B cell (primary cell): ENCODE measurements around the gene KRT39. TPM values are rescaled to one million over a fixed set of nuclear protein-coding genes. Genes with fewer than 3 reads are reported as not detected.

Source experiments
- ATAC-seq: fragments of 200-7000 bp; cut with Tn5 transposase; one replicate; pipeline ENCODE4 v1.10.0; 2021; ENCODE audit warnings: low read depth, mild to moderate bottlenecking, moderate number of reproducible peaks, moderate library complexity
- CTCF ChIA-PET: fragments of 350-600 bp; sonication (Branson Sonifier 250); formaldehyde crosslinking; loops from one replicate; lab custom pipeline; 2021; ENCODE audit warnings: antibody characterized with exemption, inconsistent platforms; lab: Charles Lee
- POLR2A ChIA-PET: fragments of 350-600 bp; sonication (Branson Sonifier 250); formaldehyde crosslinking; loops from one replicate; lab custom pipeline; 2021; ENCODE audit warnings: antibody characterized with exemption; lab: Charles Lee
- DNase-seq: peaks from one replicate; pipeline ENCODE4 v3.0.0; 2013
- H2AFZ ChIP-seq: 2 replicates; pipeline ENCODE4 v1.6.1; 2012; ENCODE audit warnings: mild to moderate bottlenecking, low read depth, low read length; ENCODE audit not compliant: insufficient read depth, poor library complexity, severe bottlenecking
- H3K27ac ChIP-seq, 2 donors: 1 replicate in 1 of 2; 2 replicates in 1 of 2; pipeline ENCODE4 v1.5.1; 2012 to 2013; ENCODE audit warnings: low read length in 2 of 2, mild to moderate bottlenecking in 2 of 2, moderate library complexity in 1 of 2
- H3K27me3 ChIP-seq, 4 experiments: fragments of 200-600 bp in 1 of 4; sonication (generic) in 1 of 4; replicated peaks in 1 of 4; 1 replicate in 2 of 4; 2 replicates in 2 of 4; pipeline versions ENCODE4 v1.6.1 to v1.7.0; 2013 to 2016; ENCODE audit warnings: low read length in 3 of 4, mild to moderate bottlenecking in 2 of 4, mixed read lengths in 1 of 4, moderate library complexity in 1 of 4; ENCODE audit not compliant: insufficient read depth in 4 of 4, control insufficient read depth in 3 of 4; ENCODE audit errors: control extremely low read depth in 1 of 4
- H3K36me3 ChIP-seq, 2 experiments: replicated peaks in 1 of 2; 1 replicate in 1 of 2; 2 replicates in 1 of 2; pipeline versions ENCODE4 v1.6.1 to v1.7.1; 2013; ENCODE audit warnings: low read length in 1 of 2; ENCODE audit not compliant: insufficient read depth in 2 of 2, control insufficient read depth in 1 of 2; ENCODE audit errors: control extremely low read depth in 1 of 2, extremely low read depth in 1 of 2
- H3K4me1 ChIP-seq, 2 donors: fragments of 200-600 bp in 1 of 2; sonication (generic) in 1 of 2; 1 replicate in 1 of 2; 2 replicates in 1 of 2; pipeline versions ENCODE4 v1.5.1 to v1.6.1; 2013 to 2017; ENCODE audit warnings: low read length in 2 of 2; ENCODE audit not compliant: control insufficient read depth in 2 of 2, insufficient read depth in 2 of 2
- H3K4me2 ChIP-seq: replicated peaks from 2 replicates; pipeline ENCODE3; 2012; ENCODE audit warnings: mild to moderate bottlenecking, low read depth, low read length; ENCODE audit not compliant: poor library complexity, severe bottlenecking
- H3K4me3 ChIP-seq, 5 experiments: fragments of 200-600 bp in 1 of 5; sonication (generic) in 1 of 5; 1 replicate in 3 of 5; 2 replicates in 2 of 5; pipeline versions ENCODE4 v1.5.1 to v1.7.0; 2011 to 2016; ENCODE audit warnings: low read length in 4 of 5, mild to moderate bottlenecking in 4 of 5, low read depth in 2 of 5, control low read depth in 1 of 5, moderate library complexity in 1 of 5; ENCODE audit not compliant: insufficient read depth in 1 of 5; ENCODE audit errors: control extremely low read depth in 1 of 5, extremely low read depth in 1 of 5
- H3K79me2 ChIP-seq: fragments of 200-600 bp; sonication (generic); one replicate; pipeline ENCODE4 v1.6.0; 2016; ENCODE audit warnings: low read length; ENCODE audit not compliant: control insufficient read depth, insufficient read depth
- H3K9ac ChIP-seq: fragments of 200-600 bp; sonication (generic); 2 replicates; pipeline ENCODE4 v1.6.1; 2017; ENCODE audit warnings: mild to moderate bottlenecking, low read length, moderate library complexity
- H3K9me3 ChIP-seq, 3 donors: one replicate each; pipeline versions ENCODE4 v1.6.1 to v1.7.1; 2013; ENCODE audit warnings: low read length in 2 of 3; ENCODE audit not compliant: control insufficient read depth in 2 of 3, insufficient read depth in 1 of 3; ENCODE audit errors: control extremely low read depth in 1 of 3
- H4K20me1 ChIP-seq: 2 replicates; pipeline ENCODE4 v1.6.0; 2012; ENCODE audit warnings: mild to moderate bottlenecking, low read length; ENCODE audit not compliant: insufficient read depth, control insufficient read depth, poor library complexity, severe bottlenecking
- H3K27ac Mint-ChIP-seq: one replicate; pipeline ENCODE4 v1.8.0; 2021; ENCODE audit warnings: mixed read lengths
- H3K27me3 Mint-ChIP-seq: one replicate; pipeline ENCODE4 v1.8.0; 2021; ENCODE audit warnings: mixed read lengths
- H3K4me1 Mint-ChIP-seq: one replicate; pipeline ENCODE4 v1.8.0; 2021; ENCODE audit warnings: mixed read lengths
- H3K4me3 Mint-ChIP-seq: one replicate; pipeline ENCODE4 v1.8.0; 2021; ENCODE audit warnings: mixed read lengths
- H3K9me3 Mint-ChIP-seq: one replicate; pipeline ENCODE4 v1.8.0; 2022; ENCODE audit warnings: mixed read lengths; ENCODE audit not compliant: insufficient read depth
- CTCF ChIP-seq: fragments of 200-600 bp; IDR thresholded peaks from one replicate; pipeline ENCODE4 v1.8.0; 2022; ENCODE audit warnings: antibody characterized with exemption, mild to moderate bottlenecking
- EZH2 ChIP-seq: IDR thresholded peaks from 2 replicates; pipeline ENCODE4 v1.6.1; 2012; ENCODE audit warnings: borderline replicate concordance, low read depth, mild to moderate bottlenecking, moderate library complexity, low read length; ENCODE audit not compliant: insufficient read depth, poor library complexity, severe bottlenecking
- whole genome bisulfite sequencing: methylation state at CpG from one replicate; pipeline ENCODE4 v1.1.5; 2013; ENCODE audit warnings: missing lambda C conversion rate; ENCODE audit not compliant: insufficient coverage; 5-methylcytosine and 5-hydroxymethylcytosine counted together
- intact Hi-C: fragments of 100-400 bp; cut with micrococcal nuclease; formaldehyde crosslinking; loops from one replicate; pipeline ENCODE4 v1.10.0; 2022
- polyA plus RNA-seq: library from polyadenylated mRNA; depleted of rRNA; stranded (reverse); fragments of >200 nt; gene quantifications from 2 replicates; pipeline ENCODE4 v1.2.3, GENCODE V29; 2012
- total RNA-seq, 2 donors: library from RNA; stranded (reverse); fragments of 120-200 nt in 1 of 2; gene quantifications; 1 replicate in 1 of 2; 2 replicates in 1 of 2; pipeline versions ENCODE4 v1.2.3 to v1.2.4, GENCODE V29; 2013 to 2022

KRT39 gene
- total and polyA plus RNA-seq, 2 donors (not counting 1 experiment from before 2014, with no cell fraction given) = not detected

GRCh38 chr17:40962059-40962561 is 4.6 kb downstream of the KRT39 start:
- no peak overlapping the region for H3K4me2 ChIP-seq
- Mint-ChIP-seq H3K27ac (no peak overlapping the region), H3K4me1 (no peaks in the 10 kb centered on the region), H3K9me3 (peaks cover 5% of the 10 kb centered on the region), H3K4me3 (no peak overlapping the region), H3K27me3 (peaks cover 23% of the 10 kb centered on the region)
- no peak overlapping the region for H3K4me3 ChIP-seq
- no peaks in the 10 kb centered on the region for H3K79me2 ChIP-seq
- no peaks in the 10 kb centered on the region for H4K20me1 ChIP-seq
- H2AFZ ChIP-seq = no peak overlapping the region
- H3K9ac ChIP-seq = no peak overlapping the region
- ChIA-PET POLR2A (no interaction called here), CTCF (interaction anchor here (1.3 kb wide), 1 partner anchor 9 kb away, joined by 7 read pairs; no protein-coding TSS in a partner anchor)
- H3K27me3 ChIP-seq = no peaks in the 10 kb centered on the region
- intact Hi-C loops = loop anchor here (10.0 kb wide), 1 partner anchor 233 kb away; no protein-coding TSS in a partner anchor
- no peaks in the 10 kb centered on the region for H3K36me3 ChIP-seq
- no peak for ATAC-seq
- no peak for TF ChIP-seq EZH2
- no peak for TF ChIP-seq CTCF
- no peaks in the 10 kb centered on the region for H3K4me1 ChIP-seq
- no peak for DNase-seq
- 82% methylated on average over 4 of the region's 4 CpGs for whole genome bisulfite sequencing
- peaks cover 0 to 2% (median 0%) of the 10 kb centered on the region in 3 donors for H3K9me3 ChIP-seq
- H3K27ac ChIP-seq = no peak overlapping the region

GRCh38 chr17:40961591-40961990 is 5.2 kb downstream of the KRT39 start:
- Histone ChIP-seq H3K27ac (no peak overlapping the region), H3K4me1 (no peaks in the 10 kb centered on the region), H3K9ac (no peak overlapping the region), H3K4me2 (no peak overlapping the region), H3K27me3 (no peaks in the 10 kb centered on the region), H3K9me3 (peaks cover 0 to 2% (median 0%) of the 10 kb centered on the region in 3 donors), H3K36me3 (no peaks in the 10 kb centered on the region), H3K4me3 (no peak overlapping the region), H2AFZ (no peak overlapping the region), H3K79me2 (no peaks in the 10 kb centered on the region), H4K20me1 (no peaks in the 10 kb centered on the region)
- DNase-seq (no peak), ATAC-seq (no peak)
- Mint-ChIP-seq H3K27me3 (peaks cover 23% of the 10 kb centered on the region), H3K27ac (no peak overlapping the region), H3K4me3 (no peak overlapping the region), H3K4me1 (no peaks in the 10 kb centered on the region), H3K9me3 (peaks cover 5% of the 10 kb centered on the region)
- ChIA-PET POLR2A (no interaction called here), CTCF (interaction anchor here (1.3 kb wide), 1 partner anchor 9 kb away, joined by 7 read pairs; no protein-coding TSS in a partner anchor)
- TF ChIP-seq CTCF = no peak
- TF ChIP-seq EZH2 = no peak
- WGBS = no CpG with 5 or more reads among the region's 1 CpG
- intact Hi-C loops = loop anchor here (10.0 kb wide), 1 partner anchor 233 kb away; no protein-coding TSS in a partner anchor
